Tibial artery (tissue), 4 donors: ENCODE measurements around the gene GABARAPL1.

ENCODE experiments used
- DNase-seq, 2 donors: peaks; one replicate each; pipeline ENCODE4 v3.0.0-alpha.2; 2019
- H3K27ac ChIP-seq, 2 donors: fragments of 200-600 bp; sonication (generic) in 1 of 2; 1 replicate in 1 of 2; 2 replicates in 1 of 2; pipeline ENCODE4 v1.5.1; 2018 to 2019; ENCODE audit warnings: mild to moderate bottlenecking in 1 of 2
- H3K27me3 ChIP-seq, 2 donors: fragments of 200-600 bp; sonication (generic) in 1 of 2; one replicate each; pipeline versions ENCODE4 v1.5.1 to v1.6.0; 2016 to 2019
- H3K36me3 ChIP-seq, 3 donors: fragments of 200-600 bp; sonication (generic) in 2 of 3; one replicate each; pipeline ENCODE4 v1.5.1; 2016 to 2019; ENCODE audit warnings: mild to moderate bottlenecking in 2 of 3
- H3K4me1 ChIP-seq, 4 donors: fragments of 200-600 bp; sonication (generic) in 2 of 4; 1 replicate in 3 of 4; 2 replicates in 1 of 4; pipeline ENCODE4 v1.5.1; 2016 to 2019
- H3K4me3 ChIP-seq, 2 donors: fragments of 200-600 bp; sonication (generic) in 1 of 2; 1 replicate in 1 of 2; 2 replicates in 1 of 2; pipeline ENCODE4 v1.5.1; 2018 to 2019; ENCODE audit warnings: mild to moderate bottlenecking in 2 of 2
- H3K9me3 ChIP-seq, 3 donors: fragments of 200-600 bp; sonication (generic) in 1 of 3; one replicate each; pipeline ENCODE4 v1.5.1; 2016 to 2019
- intact Hi-C: fragments of 100-400 bp; cut with DNase I; formaldehyde crosslinking; loops from one replicate; pipeline ENCODE4 v1.15.0; 2023; ENCODE audit warnings: low total_unique reads
- TF ChIP-seq, protein P1 (sequence below), 2 experiments: fragments of 200-600 bp in 1 of 2; fragments of 450-650 bp in 1 of 2; IDR thresholded peaks; one replicate each; pipeline ENCODE4 v1.5.1; 2017 to 2019; ENCODE audit warnings: antibody characterized with exemption in 2 of 2, mild to moderate bottlenecking in 1 of 2, moderate library complexity in 1 of 2

The GABARAPL1 gene

DNA sequence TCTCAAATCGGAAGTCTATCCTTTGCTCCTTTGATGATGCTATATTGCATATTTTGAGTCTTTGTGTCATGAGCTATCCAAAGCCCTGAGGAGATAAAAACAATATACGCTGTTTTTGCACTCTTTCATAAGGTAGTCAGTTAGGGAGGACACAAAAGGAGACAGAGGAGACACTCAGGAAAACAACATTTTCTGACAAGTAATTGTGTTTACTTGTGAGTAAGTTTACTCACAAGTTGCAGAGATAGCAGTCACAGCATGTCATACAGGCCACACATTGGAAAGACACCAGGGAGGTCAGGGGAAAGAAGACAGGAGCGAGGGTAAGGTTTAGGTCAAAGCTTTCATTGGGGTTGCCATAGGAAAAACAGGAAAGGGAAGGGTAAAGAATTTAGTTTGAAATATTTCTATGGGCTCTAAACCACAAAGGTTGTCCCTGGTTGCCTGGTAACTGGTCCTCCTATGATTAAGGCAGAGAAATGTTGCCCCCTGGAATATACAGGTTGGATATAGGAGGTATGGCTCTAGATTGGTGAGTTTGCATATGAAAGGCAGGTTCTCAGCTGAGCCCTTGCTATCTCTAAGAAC is 7.4 kb upstream of the GABARAPL1 start:
- H3K36me3 ChIP-seq: no peaks in the 10 kb centered on the region

DNA sequence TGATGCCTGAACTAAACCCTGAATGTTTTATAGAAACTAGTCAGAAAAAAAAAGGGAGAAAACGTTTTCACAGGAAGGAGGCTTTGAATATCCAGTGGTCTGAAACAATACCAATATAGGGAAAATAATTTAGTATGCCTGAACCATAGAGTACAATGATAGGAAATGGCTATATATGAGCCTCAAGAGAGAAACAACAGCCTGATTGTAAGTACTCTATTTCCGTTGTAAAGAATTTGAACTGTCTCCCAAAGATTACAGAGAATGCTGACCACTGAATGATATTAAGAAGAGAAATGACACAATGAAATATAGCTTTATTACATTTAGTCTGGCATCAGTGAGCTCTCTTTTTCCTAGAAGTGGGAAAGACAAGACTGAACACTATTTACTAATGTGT is 5.5 kb upstream of the GABARAPL1 start:
- H3K27ac ChIP-seq: no peak overlapping the region
- TF ChIP-seq, protein P1, sequence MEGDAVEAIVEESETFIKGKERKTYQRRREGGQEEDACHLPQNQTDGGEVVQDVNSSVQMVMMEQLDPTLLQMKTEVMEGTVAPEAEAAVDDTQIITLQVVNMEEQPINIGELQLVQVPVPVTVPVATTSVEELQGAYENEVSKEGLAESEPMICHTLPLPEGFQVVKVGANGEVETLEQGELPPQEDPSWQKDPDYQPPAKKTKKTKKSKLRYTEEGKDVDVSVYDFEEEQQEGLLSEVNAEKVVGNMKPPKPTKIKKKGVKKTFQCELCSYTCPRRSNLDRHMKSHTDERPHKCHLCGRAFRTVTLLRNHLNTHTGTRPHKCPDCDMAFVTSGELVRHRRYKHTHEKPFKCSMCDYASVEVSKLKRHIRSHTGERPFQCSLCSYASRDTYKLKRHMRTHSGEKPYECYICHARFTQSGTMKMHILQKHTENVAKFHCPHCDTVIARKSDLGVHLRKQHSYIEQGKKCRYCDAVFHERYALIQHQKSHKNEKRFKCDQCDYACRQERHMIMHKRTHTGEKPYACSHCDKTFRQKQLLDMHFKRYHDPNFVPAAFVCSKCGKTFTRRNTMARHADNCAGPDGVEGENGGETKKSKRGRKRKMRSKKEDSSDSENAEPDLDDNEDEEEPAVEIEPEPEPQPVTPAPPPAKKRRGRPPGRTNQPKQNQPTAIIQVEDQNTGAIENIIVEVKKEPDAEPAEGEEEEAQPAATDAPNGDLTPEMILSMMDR (IDR thresholded peaks at IDR 0.05): no peak
- no peak for DNase-seq

More for the DNA sequence above, 7.4 kb upstream of the GABARAPL1 start:
- H3K27ac ChIP-seq: no peak overlapping the region
- no peak overlapping the region for H3K4me3 ChIP-seq
- TF ChIP-seq, protein P1 (IDR thresholded peaks at IDR 0.05): no peak
- no peaks in the 10 kb centered on the region for H3K9me3 ChIP-seq
- intact Hi-C loops: no loop called here
- no peak for DNase-seq
- no peaks in the 10 kb centered on the region for H3K27me3 ChIP-seq
- H3K4me1 ChIP-seq: no peaks in the 10 kb centered on the region

DNA sequence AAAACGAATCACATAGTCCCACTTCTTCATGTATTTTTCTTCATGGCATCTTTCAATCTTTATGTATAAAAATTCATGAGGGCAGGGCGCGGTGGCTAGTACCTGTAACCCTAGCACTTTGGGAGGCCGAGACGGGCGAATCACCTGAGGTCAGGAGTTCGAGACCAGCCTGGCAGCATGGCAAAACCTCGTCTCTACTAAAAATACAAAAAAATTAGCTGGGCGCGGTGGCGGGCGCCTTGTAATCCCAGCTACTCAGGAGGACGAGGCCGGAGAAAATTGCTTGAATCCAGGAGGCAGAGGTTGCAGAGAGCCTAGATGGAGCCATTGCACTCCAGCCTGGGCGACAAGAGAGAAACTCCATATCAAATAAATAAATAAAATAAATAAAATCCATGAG is 2.5 kb upstream of the GABARAPL1 start:
- intact Hi-C loops: loop anchor here (5.0 to 10.0 kb wide), 3 partner anchors 155 to 1515 kb away; partner anchors contain the start of genes RIMKLB and YBX3
- H3K27ac ChIP-seq: no peak overlapping the region
- no peak for DNase-seq
- H3K9me3 ChIP-seq: no peaks in the 10 kb centered on the region
- peaks cover 0 to 13% (median 3%) of the 10 kb centered on the region in 4 donors for H3K4me1 ChIP-seq
- no peaks in the 10 kb centered on the region for H3K27me3 ChIP-seq
- H3K4me3 ChIP-seq: no peak overlapping the region
- TF ChIP-seq, protein P1 (IDR thresholded peaks at IDR 0.05): no peak
- no peaks in the 10 kb centered on the region for H3K36me3 ChIP-seq

More for the DNA sequence above, 5.5 kb upstream of the GABARAPL1 start:
- Histone ChIP-seq H3K36me3 (no peaks in the 10 kb centered on the region), H3K4me1 (peaks cover 0 to 6% (median 0%) of the 10 kb centered on the region in 4 donors), H3K4me3 (no peak overlapping the region), H3K27me3 (no peaks in the 10 kb centered on the region), H3K9me3 (no peaks in the 10 kb centered on the region)
- intact Hi-C loops: no loop called here

DNA sequence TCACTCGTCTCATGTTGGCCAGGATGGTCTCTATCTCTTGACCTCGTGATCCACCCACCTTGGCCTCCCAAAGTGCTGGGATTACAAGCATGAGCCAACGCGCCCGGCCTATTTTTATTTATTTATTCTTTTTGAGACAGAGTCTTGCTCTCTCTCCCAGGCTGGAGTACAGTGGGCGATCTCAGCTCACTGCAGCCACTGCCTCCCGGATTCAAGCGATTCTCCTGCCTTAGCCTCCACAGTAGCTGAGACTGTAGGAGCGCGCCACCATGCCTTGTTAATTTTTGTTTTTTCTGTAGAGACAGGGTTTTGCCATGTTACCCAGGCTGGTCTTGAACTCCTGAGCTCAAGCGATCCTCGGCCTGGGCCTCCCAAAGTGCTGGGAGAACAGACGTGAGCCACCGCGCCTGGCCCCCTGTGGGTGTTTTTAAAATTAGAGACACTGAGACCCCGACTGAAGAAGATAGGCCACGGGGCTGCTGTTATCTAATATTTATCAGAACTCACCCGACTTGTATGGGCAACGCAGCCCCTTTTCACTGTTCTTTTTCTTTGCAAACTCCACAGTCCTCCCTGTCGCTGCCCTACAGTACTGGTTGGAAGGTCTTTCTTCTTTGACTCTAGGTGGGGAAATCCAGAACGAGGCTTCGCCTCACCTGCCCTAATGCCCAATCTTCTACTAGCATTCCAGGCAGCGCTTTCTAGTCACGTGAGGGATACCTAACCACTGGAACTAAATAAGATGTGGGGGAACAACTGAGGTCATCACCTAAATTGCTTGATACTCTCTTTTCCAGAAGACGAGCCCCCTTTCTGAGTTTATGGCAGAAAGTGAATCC is 1.4 kb upstream of the GABARAPL1 start:
- peak; percentile 37 to 70 for DNase-seq
- Histone ChIP-seq H3K36me3 (no peaks in the 10 kb centered on the region), H3K4me3 (no peak overlapping the region), H3K27ac (peak overlapping the region; percentile 100), H3K27me3 (no peaks in the 10 kb centered on the region), H3K4me1 (peaks cover 0 to 24% (median 8%) of the 10 kb centered on the region in 4 donors), H3K9me3 (no peaks in the 10 kb centered on the region)
- intact Hi-C loops: loop anchor here (5.0 to 10.0 kb wide), 3 partner anchors 153 to 1517 kb away; partner anchors contain the start of genes RIMKLB and YBX3
- TF ChIP-seq, protein P1 (IDR thresholded peaks at IDR 0.05): no peak

DNA sequence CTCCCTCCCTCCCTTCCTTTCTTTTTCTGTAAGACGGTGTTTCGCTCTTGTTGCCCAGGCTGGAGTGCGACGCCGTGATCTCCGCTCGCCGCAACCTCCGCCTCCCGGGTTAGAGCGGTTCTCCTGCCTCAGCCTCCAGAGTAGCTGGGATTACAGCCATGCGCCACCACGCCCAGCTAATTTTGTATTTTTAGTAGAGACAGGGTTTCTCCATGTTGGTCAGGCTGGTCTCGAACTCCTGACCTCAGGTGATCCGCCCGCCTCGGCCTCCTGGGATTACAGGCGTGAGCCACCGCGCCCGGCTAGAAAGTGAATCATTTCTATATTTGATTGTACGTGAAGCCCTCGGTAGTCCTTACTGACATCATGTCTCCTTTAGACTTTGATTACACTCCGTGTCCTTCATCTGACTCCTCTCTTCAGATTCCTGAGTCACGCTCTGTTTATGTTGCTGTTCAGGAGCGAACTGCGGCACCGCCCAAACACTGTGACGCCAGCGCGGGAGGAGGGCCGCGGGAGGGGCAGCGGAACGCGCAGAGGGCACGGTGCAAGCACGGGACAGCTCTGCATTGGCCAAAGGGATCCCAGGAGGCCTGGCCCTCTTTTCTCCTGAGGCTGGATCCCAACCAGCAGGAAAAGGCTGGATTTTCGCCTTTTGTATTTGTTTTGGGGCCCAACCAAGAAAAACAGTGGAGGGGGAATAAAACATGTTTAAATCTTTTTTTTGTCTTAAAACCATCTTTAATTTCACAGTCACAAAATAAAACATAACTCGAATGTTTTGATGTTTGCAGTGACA is 538 bp upstream of the GABARAPL1 start:
- peaks cover 0 to 30% (median 8%) of the 10 kb centered on the region in 4 donors for H3K4me1 ChIP-seq

More for the DNA sequence above, 538 bp upstream of the GABARAPL1 start:
- intact Hi-C loops: loop anchor here (5.0 to 10.0 kb wide), 3 partner anchors 153 to 1517 kb away; partner anchors contain the start of genes RIMKLB and YBX3
- Histone ChIP-seq H3K27me3 (no peaks in the 10 kb centered on the region), H3K4me3 (peak overlapping the region; percentile 93), H3K27ac (peak overlapping the region; percentile 100), H3K9me3 (no peaks in the 10 kb centered on the region), H3K36me3 (no peaks in the 10 kb centered on the region)
- DNase-seq: peak; percentile 97 to 99
- TF ChIP-seq, protein P1 (IDR thresholded peaks at IDR 0.05): no peak
